Skeletal muscle cell (primary cell): ENCODE data around the gene LRRN2.

Source experiments
- DNase-seq: peaks from one replicate; pipeline ENCODE4 v3.0.0-alpha.2; 2010; ENCODE audit warnings: low read depth
- H3K4me3 ChIP-seq: 2 replicates; pipeline ENCODE4 v1.5.1; 2011; ENCODE audit warnings: low read depth, mild to moderate bottlenecking, control low read depth, low read length, moderate library complexity

The LRRN2 gene

DNA sequence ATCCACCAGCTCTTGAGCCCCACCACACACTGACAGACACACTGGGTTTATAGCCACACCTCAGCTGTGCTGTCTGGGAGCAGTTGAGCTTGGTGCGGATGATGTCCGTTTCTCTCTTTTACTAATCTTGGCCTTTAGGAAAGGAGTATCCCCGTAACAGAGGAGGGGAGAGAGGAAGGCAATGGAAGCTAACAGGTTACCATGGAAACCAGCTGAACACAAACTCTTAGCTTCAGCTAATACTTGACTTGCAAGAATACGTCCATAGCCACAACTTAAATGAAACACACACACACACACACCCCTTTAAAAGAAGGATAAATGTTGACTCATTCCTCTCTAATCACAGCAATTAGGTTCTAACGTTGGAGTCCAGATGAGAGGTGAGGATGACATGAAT, 28.0 kb upstream of the LRRN2 start:
- no peak overlapping the region for H3K4me3 ChIP-seq
- no peak for DNase-seq

DNA sequence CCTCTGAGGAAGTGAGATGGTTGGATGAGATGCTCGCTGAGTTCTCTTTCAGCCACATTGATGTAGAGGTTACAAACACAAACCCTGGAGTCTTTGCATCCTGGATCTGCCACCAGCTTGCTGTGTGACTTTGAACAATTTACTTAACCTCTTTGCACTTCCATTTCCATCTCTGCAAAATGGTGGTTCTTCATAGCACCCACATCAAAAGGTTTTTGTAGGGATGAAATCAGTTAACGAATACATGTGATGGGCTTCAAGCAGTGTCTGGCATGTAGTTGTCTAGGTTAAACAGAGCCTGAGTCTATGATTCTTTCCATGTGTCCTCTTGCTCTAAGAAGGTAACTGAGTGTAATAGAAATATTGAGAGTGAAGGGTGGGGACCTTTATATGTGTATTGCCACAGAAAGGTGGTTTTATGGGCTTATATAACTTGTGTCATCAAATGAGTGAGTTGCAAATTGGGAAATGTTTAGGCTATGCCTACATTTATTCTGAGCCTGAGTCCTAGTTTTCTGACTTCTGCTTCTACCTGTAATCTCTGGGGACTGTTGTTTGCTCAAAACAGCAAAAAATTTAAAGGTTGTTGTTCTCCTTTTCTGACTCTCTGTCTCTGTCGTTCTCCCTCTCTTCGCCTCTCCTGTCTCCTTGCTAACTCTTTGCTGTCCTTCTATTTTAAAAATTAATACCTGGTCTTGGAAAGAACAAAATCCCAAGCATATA, 27.3 kb upstream of the LRRN2 start:
- H3K4me3 ChIP-seq, result no peak overlapping the region
- DNase-seq, result no peak

GRCh38 chr1:204711947-204712701, 26.6 kb upstream of the LRRN2 start:
- no peak overlapping the region for H3K4me3 ChIP-seq
- no peak for DNase-seq

DNA sequence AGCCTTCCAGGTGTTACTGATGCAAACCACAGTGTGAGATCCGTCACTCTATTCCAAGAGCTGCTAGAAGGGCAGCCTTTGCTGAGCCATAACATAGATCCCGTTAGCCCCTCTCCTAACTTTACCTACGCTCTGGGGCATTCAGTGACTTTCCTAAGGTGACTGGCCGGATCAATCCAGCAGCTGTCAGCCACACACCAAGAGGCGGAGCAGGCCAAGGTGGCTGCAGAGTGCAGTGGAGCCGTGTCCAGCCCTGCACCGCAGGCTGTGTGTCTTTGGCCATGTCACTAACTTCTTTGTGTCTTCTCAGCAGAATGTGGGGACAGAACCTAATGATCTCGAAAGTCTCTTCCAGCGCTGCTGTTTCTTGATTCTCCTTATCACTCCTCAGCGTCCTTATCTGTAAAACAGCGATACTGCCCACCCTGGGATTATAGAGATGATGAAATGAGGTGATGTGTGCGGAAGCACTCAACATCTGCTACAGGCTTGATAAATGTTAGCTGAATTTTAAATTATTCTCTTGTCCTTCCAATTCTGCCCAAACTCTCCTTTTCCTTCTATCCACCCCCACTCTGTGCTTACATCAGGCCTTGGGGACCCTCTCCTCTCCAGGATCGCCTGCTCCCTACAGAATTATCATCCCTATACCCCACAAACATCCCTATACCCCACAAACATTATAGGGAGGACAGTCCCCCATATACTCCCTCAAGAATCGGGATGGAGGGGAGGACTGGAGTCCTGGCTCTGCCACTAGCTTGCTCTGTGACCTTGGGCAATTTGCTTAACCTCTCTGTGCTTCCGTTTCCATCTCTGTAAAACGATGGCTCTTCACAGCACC, 25.8 kb upstream of the LRRN2 start:
- no peak for DNase-seq
- no peak overlapping the region for H3K4me3 ChIP-seq

DNA sequence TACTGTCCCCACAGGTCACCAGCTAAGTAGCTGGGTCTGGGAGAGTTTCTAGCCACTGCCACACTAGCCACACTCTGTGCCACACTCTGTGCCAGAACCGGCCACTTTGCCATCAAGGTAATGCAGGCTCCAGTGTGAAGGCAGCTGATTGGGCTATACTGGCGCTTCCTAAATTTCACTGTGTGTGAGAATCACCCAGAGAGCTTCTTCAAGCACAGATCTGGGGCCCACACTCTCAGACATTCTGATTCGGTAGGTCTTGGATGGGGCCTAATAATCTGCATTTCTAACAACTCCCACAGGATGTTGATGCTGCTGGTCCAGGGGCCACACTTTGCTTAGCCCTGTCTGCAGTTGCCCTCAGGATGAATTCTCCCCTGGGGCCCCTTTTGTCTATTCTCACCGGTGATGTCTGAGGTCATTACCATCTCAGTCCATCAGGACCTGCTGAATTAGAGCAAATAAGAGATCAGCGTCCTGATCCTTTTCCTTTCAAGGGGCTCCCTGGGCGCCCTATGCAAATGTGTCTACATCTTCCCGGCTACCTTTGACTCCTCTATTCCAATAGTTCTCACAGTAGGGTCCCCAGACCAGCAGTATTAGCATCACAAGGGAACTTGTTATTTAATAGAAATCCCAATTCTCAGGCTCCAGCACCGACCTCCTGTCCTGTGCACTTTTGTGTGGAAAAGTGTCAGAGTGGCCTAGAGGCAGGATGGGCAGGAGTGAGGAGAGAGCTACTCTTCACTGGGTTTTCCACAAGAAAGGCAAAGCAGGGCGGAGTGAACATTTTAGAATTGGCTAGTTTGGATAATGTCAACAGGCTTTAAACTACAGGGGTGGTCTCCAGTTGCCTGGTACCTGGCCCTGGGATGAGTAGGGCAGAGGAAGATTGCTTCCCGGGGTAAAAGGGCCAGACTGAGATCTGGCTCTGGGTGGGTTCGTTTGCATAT, 24.7 kb upstream of the LRRN2 start:
- no peak overlapping the region for H3K4me3 ChIP-seq

DNA sequence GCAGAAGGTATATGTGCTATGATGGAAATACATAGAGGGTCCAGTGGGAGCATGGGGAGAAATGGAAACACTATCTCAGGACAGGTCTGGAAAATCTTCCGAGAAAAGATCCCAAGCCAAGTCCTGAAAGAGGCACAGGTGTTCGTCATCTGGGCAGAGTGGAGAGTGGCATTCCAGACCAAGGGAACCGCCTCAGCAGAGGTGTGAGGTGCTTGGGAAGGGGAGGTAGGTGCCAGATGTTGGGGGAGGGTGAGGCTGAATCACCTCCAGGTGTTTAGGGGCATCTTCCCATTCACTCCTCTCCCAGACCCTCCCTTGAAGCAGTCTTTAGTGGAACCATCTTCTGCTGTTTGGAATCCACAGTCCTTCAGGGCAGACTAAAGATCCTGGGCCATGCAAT, 23.5 kb upstream of the LRRN2 start:
- no peak for DNase-seq
- H3K4me3 ChIP-seq, result no peak overlapping the region

More for the DNA sequence above, 24.7 kb upstream of the LRRN2 start:
- no peak for DNase-seq

DNA sequence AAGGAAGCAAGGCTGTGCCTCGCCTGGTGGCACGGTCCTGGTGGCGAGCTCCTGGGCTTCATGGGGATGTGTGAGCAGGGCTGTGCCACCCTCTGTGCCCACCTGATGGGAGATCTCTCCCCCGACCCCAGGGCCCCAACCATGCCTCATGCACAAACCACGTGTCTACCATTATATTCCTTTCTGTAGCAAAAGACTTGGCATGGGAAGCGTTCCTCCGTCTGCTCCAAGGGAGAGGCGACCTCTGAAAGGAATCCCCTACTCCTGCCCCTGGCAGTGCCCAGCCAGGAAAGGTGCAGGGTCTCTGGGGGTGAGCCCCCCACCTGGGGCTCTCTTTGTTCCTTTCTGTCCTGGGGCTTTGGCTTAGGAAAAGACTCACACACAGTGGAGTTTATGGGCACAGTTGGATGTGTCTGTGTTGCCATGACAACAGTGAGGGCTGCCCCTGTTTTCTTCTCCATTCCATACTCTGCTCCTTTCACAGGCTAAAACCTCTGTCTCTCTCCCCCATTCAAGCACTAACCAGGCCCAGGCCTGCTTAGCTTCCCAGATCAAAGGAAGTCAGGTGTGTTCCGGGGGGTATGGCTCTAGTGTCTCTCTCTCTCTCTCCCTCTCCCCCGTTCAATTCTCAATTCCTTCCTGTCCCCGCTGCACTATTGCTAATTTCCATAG, 21.4 kb upstream of the LRRN2 start:
- no peak for DNase-seq
- no peak overlapping the region for H3K4me3 ChIP-seq

DNA sequence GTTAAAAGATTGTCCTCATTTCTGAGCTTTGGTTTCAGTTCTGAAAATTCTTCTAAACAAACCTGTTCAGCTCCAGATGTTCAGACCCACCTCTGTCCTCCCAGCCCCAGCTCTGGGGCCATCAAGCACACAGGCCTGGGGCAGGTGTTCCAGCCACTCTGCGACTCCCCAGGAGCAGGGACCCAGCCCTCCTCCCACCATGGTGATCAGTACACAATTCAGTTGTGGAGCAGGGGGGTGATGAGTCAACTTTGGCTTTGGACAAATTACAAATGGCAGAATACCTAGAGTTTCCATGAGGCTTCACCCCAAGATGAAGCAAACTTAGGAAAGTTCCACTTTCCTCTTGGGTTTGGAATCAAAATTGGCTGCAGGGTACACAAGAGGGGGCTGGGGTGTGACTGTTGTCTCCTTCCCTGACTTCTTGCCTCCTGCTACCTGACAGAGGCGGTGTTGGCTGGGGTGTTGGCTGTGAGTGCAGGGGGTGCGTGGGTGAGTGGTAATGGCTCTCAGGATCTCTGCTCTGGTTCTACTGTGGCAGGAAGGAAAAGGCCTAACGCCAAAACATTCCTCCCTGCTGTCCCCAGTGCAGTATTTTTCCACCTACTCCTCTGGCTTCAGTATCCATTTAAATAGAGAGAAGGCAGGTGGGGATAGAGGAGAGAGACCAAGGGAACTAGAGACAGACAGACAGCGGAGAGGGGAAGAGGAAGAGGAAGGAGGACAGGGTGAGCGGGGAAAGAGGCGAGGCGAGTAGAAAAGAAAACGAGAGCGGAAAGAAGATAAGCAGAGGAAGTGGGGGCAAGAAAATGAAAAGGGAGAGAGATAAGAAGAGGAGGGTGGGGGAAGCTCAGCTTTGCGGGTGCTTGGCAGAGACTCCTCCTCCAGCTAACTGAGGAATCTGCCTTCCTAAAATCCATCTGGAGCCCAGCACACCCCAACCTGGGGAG, 20.6 kb upstream of the LRRN2 start:
- DNase-seq, result no peak
- no peak overlapping the region for H3K4me3 ChIP-seq

GRCh38 chr1:204705493-204705811, 19.9 kb upstream of the LRRN2 start:
- no peak for DNase-seq

GRCh38 chr1:204704794-204705492, 19.4 kb upstream of the LRRN2 start:
- no peak for DNase-seq
- no peak overlapping the region for H3K4me3 ChIP-seq

More at GRCh38 chr1:204705493-204705811, 19.9 kb upstream of the LRRN2 start:
- H3K4me3 ChIP-seq, result no peak overlapping the region

DNA sequence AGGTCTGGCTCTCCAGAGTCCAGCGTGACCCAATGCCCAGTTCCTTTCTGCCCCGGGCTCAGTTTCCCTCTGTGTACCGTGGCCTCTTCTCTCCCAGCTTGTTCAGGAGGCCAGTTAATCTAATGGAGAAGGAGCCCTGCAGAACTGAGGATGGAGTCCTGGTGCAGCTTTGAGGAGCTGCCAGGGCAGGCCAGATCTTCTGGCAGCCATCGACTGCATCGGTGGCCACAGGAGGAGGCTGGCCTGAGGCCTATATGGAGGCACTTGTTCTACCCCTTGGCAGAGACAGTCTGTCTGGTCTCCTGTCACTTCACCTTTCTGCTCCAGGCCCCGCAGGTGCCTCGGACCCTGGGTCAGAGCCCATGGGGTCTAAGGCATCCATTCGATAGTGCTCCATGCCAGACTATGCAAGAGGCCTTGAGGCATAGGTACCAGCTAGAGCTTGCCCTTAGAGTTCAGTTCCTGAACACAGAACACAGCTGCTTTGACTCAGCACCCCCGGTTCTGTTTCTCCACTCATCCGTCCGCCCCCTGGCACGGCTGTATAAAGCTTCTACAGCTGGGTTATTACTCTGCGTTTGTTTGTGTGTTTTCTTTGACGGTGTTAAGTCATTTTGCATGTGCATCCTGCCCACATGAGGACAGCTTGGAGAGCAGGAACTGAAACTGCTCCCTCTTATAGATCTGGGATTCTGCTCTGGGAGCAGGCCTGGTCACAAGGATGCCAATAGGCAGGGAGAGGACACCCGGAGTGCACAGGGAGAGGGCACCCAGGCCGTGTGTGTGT, 18.5 kb upstream of the LRRN2 start:
- H3K4me3 ChIP-seq, result no peak overlapping the region
- no peak for DNase-seq

DNA sequence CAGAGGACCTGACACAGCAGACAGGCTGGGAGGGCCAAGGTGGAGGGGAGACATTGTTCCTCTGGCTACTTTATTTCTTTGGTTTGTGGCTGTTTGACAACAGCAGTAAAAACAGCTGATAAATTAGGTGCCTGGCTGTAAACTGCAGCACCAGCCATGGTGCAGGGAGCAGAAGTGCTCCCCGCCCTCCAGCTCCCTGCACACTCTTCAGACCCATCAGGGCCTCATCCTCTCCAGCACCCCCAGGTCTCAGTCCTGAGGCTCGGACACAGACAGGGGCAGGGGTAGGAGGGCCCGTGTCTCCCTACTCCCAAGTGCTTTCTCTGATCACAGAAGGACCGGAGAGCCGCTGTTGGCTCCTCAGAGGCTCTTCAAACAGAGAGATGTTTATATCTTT, 17.7 kb upstream of the LRRN2 start:
- H3K4me3 ChIP-seq, result no peak overlapping the region
- no peak for DNase-seq

DNA sequence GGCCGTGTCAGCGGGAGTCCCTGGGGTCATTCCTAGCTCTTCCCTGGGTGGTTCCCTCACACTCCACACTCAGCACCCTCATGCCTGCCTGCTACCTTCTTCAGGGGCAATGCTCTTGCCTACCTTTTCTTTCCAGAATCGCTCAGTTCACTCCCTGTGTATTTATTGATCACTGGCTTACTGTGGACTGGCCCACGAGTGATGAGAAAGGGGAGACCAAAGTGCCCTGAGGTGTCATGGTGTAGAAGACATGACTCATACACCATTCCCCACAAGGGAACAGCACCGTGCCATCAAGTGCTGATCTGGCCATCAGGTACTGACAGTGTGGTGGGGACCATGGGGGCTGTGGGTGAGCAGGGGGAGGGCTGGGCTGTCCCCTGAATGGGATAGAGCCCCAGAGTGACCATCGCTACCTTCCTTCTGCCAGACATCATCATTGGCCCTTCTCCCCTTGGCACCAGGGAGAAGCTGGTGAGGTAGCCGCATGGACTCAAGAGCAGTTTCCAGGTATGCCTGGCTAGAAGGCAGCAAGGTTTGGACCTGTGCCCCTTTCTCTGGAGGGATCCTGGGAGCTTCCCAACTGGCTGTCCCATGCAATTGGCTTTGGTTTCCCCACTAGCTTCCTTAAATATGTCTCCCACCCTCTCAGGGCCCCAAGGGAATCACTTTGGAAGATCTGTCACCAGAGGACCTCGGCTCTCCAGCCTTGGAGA, 17.2 kb upstream of the LRRN2 start:
- no peak overlapping the region for H3K4me3 ChIP-seq
- DNase-seq, result no peak

DNA sequence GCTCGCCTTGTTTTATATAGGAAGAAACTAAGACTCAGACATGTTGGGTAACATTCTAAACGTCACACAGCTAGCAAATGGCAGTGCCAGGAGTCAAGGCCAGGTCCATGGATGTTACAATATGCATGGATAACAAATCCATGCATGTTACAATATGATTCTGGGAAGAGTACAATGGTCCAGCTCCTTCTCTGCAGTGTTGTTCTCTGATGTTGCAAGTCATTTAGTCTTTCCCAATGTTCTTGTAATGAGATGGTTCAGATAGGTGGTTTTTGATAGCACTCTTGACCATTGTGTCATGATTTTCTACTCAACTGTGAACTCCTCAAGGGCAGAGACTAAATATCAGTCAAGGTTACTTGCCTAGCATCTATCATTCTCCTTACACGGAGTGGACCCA, 15.7 kb upstream of the LRRN2 start:
- no peak overlapping the region for H3K4me3 ChIP-seq
- DNase-seq, result no peak

GRCh38 chr1:204697893-204698292, 12.4 kb upstream of the LRRN2 start:
- DNase-seq, result no peak
- H3K4me3 ChIP-seq, result no peak overlapping the region

GRCh38 chr1:204696606-204697005, 11.1 kb upstream of the LRRN2 start:
- no peak overlapping the region for H3K4me3 ChIP-seq
- no peak for DNase-seq
